Uterus (tissue), 4 donors: ENCODE data around the gene S100A5. TPM values are rescaled to one million over a fixed set of nuclear protein-coding genes. Genes with fewer than 3 reads are reported as not detected.
"Not testable (repeated sequence)": the region's sequence is repeated elsewhere in the genome, so short reads cannot be mapped to it uniquely, and the experiment has no call there.

Experiments
- DNase-seq, 2 donors: peaks; one replicate each; pipeline ENCODE4 v3.0.0-alpha.2; 2019 to 2020
- H3K27ac ChIP-seq, 2 donors: fragments of 200-600 bp; sonication (generic); 1 replicate in 1 of 2; 2 replicates in 1 of 2; pipeline ENCODE4 v1.5.1; 2016 to 2018
- H3K27me3 ChIP-seq, 2 donors: fragments of 200-600 bp; sonication (generic); one replicate each; pipeline ENCODE4 v1.5.1; 2018 to 2019; ENCODE audit warnings: control low read depth in 1 of 2
- H3K36me3 ChIP-seq, 2 donors: fragments of 200-600 bp; sonication (generic); one replicate each; pipeline ENCODE4 v1.5.1; 2019; ENCODE audit warnings: control low read depth in 1 of 2
- H3K4me1 ChIP-seq, 2 donors: fragments of 200-600 bp; sonication (generic); one replicate each; pipeline ENCODE4 v1.5.1; 2018 to 2019; ENCODE audit warnings: control low read depth in 1 of 2
- H3K4me3 ChIP-seq, 2 donors: fragments of 200-600 bp; sonication (generic); 1 replicate in 1 of 2; 2 replicates in 1 of 2; pipeline ENCODE4 v1.5.1; 2018 to 2019; ENCODE audit warnings: mild to moderate bottlenecking in 1 of 2
- H3K9me3 ChIP-seq, 2 donors: fragments of 200-600 bp; sonication (generic); one replicate each; pipeline ENCODE4 v1.5.1; 2019; ENCODE audit warnings: control low read depth in 1 of 2
- POLR2A ChIP-seq, 2 donors: fragments of 450-650 bp; IDR thresholded peaks; one replicate each; pipeline ENCODE4 v1.6.1; 2016; ENCODE audit warnings: antibody characterized with exemption in 2 of 2, mild to moderate bottlenecking in 1 of 2, moderate library complexity in 1 of 2
- intact Hi-C: fragments of 100-400 bp; cut with DNase I; formaldehyde crosslinking; loops from one replicate; pipeline ENCODE4 v1.15.1; 2023; ENCODE audit warnings: low total_unique reads
- total RNA-seq, 4 donors: library from RNA; depleted of rRNA in 3 of 4; stranded (reverse); fragments of >200 nt in 3 of 4; gene quantifications; one replicate each; pipeline versions ENCODE4 v1.1.0 to v1.2.4, GENCODE V29; 2014 to 2023
- TF ChIP-seq, protein P1 (sequence below), 4 experiments: fragments of 200-600 bp in 2 of 4; fragments of 450-650 bp in 2 of 4; sonication (generic) in 2 of 4; IDR thresholded peaks; one replicate each; pipeline ENCODE4 v1.5.1; 2016 to 2019; ENCODE audit warnings: antibody characterized with exemption in 4 of 4, mild to moderate bottlenecking in 2 of 4, moderate library complexity in 1 of 4
- donor health status: DM: yes; HTN: yes; CAD: no.

S100A5 gene
- total RNA-seq, 4 donors from 2014 or later: not detected

- Histone ChIP-seq H3K27me3 (no peaks in the 10 kb centered on the region), H3K27ac (peak overlapping the region; percentile 89 to 91), H3K4me3 (no peak overlapping the region), H3K36me3 (no peaks in the 10 kb centered on the region), H3K4me1 (peaks cover 5 to 12% of the 10 kb centered on the region in 2 donors), H3K9me3 (no peaks in the 10 kb centered on the region)
- peak; percentile 93 to 98 for DNase-seq
- TF ChIP-seq POLR2A (IDR thresholded peaks at IDR 0.05): peak; percentile 55 to 58
- TF ChIP-seq, protein P1, sequence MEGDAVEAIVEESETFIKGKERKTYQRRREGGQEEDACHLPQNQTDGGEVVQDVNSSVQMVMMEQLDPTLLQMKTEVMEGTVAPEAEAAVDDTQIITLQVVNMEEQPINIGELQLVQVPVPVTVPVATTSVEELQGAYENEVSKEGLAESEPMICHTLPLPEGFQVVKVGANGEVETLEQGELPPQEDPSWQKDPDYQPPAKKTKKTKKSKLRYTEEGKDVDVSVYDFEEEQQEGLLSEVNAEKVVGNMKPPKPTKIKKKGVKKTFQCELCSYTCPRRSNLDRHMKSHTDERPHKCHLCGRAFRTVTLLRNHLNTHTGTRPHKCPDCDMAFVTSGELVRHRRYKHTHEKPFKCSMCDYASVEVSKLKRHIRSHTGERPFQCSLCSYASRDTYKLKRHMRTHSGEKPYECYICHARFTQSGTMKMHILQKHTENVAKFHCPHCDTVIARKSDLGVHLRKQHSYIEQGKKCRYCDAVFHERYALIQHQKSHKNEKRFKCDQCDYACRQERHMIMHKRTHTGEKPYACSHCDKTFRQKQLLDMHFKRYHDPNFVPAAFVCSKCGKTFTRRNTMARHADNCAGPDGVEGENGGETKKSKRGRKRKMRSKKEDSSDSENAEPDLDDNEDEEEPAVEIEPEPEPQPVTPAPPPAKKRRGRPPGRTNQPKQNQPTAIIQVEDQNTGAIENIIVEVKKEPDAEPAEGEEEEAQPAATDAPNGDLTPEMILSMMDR (IDR thresholded peaks at IDR 0.05): peak in 1 of 4 experiments; percentile 19
- intact Hi-C loops: no loop called here
Measured at GRCh38 chr1:153566414-153567371, 26.0 kb upstream of the S100A5 start.

- Histone ChIP-seq H3K36me3 (no peaks in the 10 kb centered on the region), H3K27me3 (no peaks in the 10 kb centered on the region), H3K4me3 (no peak within 1 kb of the TSS), H3K4me1 (peaks cover 5 to 12% of the 10 kb centered on the region in 2 donors), H3K9me3 (no peaks in the 10 kb centered on the region), H3K27ac (peak within 1 kb of the TSS; percentile 89 to 91)
- peak in 1 of 2 donors; percentile 29 for TF ChIP-seq POLR2A (IDR thresholded peaks at IDR 0.05)
- TF ChIP-seq, protein P1 (IDR thresholded peaks at IDR 0.05): no peak
- peak; percentile 69 to 77 for DNase-seq
- intact Hi-C loops: no loop called here
Measured at GRCh38 chr1:153565529-153566374, 25.0 kb upstream of the S100A5 start, which contains the start of gene S100A2. Gene S100A2, minus strand, starts transcription at chr1:153565844. Its CDS starts 1,967 bp downstream, at chr1:153563877.

DNA sequence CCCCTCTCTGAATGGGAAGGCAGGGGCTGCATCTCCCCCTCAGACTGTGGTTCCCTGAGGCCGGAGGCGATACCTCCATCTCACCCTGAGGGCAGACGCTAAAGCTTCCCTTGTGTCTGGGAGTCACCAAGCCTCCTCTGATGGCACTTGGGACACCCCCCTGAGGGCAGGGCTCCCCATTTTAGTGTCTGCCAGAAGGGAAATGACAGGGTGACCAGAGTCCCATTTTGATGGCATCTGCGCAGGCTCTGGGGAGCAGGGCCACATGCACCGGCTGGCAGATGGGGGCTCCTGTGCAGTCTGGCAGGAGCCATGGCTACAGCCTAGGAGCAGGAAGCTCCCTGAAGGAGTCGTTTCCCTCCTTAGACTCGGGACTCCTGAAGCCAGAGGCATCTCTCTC lies 23.3 kb upstream of the S100A5 start:
- Histone ChIP-seq H3K4me1 (peaks cover 5 to 12% of the 10 kb centered on the region in 2 donors), H3K27ac (no peak overlapping the region), H3K36me3 (no peaks in the 10 kb centered on the region), H3K27me3 (no peaks in the 10 kb centered on the region), H3K9me3 (no peaks in the 10 kb centered on the region), H3K4me3 (no peak overlapping the region)
- DNase-seq: peak in 1 of 2 donors; percentile 8
- TF ChIP-seq POLR2A (IDR thresholded peaks at IDR 0.05): no peak
- TF ChIP-seq, protein P1 (IDR thresholded peaks at IDR 0.05): no peak
- intact Hi-C loops: no loop called here

DNA sequence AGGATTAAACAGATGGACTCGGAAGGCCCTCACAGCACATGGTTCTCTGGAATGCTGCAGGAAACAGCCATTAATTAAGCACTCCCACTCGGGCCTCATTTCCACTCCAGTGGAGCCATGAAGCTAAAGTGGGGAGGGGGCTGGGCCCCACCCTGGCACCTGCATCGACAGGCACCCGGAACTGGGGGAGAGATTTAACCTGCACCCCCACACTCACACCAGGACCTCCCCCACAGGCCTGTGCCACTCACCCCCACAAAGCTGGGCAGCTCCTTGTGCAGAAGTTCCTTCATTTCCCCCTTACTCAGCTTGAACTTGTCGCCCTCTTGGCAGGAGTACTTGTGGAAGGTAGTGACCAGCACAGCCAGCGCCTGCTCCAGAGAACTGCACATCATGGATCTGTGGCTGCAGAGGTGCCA lies 22.8 kb upstream of the S100A5 start:
- no peaks in the 10 kb centered on the region for H3K27me3 ChIP-seq
- DNase-seq: peak in 1 of 2 donors; percentile 12
- H3K36me3 ChIP-seq: no peaks in the 10 kb centered on the region
- intact Hi-C loops: no loop called here
- H3K4me1 ChIP-seq: peaks cover 5 to 12% of the 10 kb centered on the region in 2 donors
- H3K4me3 ChIP-seq: no peak overlapping the region
- no peaks in the 10 kb centered on the region for H3K9me3 ChIP-seq
- H3K27ac ChIP-seq: no peak overlapping the region
- TF ChIP-seq, protein P1 (IDR thresholded peaks at IDR 0.05): no peak
- no peak for TF ChIP-seq POLR2A (IDR thresholded peaks at IDR 0.05)

DNA sequence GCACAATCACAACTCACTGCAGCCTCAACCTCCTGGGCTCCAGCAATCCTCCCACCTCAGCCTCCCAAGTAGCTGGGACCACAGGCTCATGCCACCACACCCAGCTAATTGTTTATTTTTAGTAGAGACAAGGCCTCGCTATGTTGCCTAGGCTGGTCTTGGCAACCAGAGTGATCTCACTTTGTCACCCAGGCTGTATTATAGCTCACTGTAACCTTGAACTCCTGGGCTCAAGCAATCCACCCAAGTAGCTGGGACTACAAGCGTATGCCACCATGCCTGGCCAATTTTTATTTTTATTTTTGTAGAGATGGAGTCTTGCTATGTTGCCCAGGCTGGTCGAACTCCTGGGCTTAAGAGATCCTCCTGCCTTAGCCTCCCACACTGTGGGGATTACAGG lies 21.3 kb upstream of the S100A5 start:
- H3K36me3 ChIP-seq, H3K9me3 ChIP-seq, H3K27ac ChIP-seq, H3K4me3 ChIP-seq, H3K4me1 ChIP-seq, intact Hi-C loops, DNase-seq, H3K27me3 ChIP-seq: not testable (repeated sequence)
